GM19372 (cell line): ENCODE measurements around the gene ADGRL3.

Experiments
- ATAC-seq: cut with Tn5 transposase; IDR thresholded peaks from one replicate; pipeline ENCODE4 v1.9.1; 2021; ENCODE audit warnings: mild to moderate bottlenecking, low read depth, moderate library complexity; ENCODE audit not compliant: unreplicated experiment

Gene ADGRL3

GRCh38 chr4:62015043-62015739 is 815.1 kb downstream of the ADGRL3 start:
- ATAC-seq, result no peak

GRCh38 chr4:62018537-62018936 is 818.4 kb downstream of the ADGRL3 start:
- ATAC-seq, result no peak

GRCh38 chr4:62023633-62024032 is 823.5 kb downstream of the ADGRL3 start:
- ATAC-seq, result no peak

GRCh38 chr4:62028745-62029144 is 828.6 kb downstream of the ADGRL3 start:
- no peak for ATAC-seq

GRCh38 chr4:62030958-62031357 is 830.8 kb downstream of the ADGRL3 start:
- no peak for ATAC-seq

DNA sequence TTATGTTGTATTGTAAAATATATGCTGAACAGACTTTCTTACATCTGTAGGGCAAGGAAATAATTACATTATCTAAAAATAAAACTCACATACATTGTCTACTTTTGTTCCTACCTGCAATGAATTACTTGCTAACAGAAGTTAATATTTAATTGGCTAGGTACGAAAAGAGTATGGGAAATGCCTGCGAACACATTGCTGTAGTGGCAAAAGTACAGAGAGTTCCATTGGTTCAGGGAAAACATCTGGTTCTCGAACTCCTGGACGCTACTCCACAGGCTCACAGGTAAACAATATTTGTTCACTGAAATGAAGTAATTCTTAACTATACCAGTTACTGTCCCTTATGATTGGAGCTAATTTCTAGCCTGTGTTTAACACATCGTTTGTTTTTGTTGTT is 837.4 kb downstream of the ADGRL3 start:
- ATAC-seq, result no peak

DNA sequence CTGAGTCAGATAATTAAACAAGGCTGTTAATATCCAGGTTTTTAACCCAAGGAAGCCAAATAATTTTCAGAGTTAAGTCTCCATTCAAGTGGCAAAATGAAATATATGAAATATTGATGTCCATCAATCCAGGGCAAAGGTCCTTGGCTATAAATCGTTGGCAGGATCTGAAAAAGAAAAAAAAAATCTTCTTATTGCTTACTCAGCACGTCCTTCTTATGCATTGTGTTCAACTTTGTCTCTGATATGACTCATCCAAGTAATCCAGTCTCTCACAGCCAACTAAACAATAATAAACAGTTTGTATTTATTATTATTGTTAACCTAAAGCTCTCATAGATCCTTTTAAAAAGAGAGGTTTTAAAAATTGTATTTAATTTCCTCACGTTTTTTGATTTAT is 851.2 kb downstream of the ADGRL3 start:
- no peak for ATAC-seq

- ATAC-seq, result no peak
Measured at GRCh38 chr4:62053974-62054373, 853.8 kb downstream of the ADGRL3 start.

DNA sequence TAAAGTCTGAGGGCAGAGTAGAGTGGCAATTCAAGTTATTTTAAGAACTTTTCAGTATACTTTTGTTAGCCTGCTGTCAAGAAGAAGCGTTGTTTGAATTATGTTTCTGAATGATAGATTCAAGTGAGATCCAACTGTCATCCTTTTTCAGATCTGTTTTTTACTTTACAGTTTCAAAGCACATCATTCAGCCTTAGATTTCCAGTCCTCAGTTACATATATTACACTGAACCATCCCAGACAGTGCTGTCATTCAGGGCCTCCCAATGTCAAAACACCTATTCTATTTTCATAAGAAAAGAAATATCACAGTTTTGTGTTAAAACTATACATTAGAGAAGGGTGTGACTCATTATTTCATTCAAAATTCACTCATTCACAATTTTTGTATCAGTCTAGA is 856.9 kb downstream of the ADGRL3 start:
- no peak for ATAC-seq

GRCh38 chr4:62058571-62058970 is 858.4 kb downstream of the ADGRL3 start:
- no peak for ATAC-seq

GRCh38 chr4:62070291-62070852 is 870.2 kb downstream of the ADGRL3 start:
- no peak for ATAC-seq

- ATAC-seq, result no peak
Measured at GRCh38 chr4:62075089-62075488, 875.0 kb downstream of the ADGRL3 start.

DNA sequence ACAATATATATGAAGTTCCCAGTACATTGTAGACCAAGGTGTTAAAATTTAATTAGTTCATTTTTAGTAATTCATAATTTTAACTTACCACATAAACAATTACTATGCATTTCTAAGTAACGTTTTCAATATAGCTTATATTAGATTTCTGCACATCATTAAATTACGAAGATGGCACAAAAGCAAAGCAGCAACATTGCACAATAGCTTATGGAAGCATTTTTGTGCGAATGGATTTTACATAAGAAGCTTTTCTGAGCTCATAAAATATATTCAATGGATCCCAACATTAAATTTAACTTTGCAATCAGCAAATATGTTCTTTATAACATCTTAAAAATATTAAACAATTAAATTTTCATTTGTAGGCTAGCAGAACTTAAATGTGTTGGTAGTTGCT is 875.4 kb downstream of the ADGRL3 start:
- no peak for ATAC-seq

DNA sequence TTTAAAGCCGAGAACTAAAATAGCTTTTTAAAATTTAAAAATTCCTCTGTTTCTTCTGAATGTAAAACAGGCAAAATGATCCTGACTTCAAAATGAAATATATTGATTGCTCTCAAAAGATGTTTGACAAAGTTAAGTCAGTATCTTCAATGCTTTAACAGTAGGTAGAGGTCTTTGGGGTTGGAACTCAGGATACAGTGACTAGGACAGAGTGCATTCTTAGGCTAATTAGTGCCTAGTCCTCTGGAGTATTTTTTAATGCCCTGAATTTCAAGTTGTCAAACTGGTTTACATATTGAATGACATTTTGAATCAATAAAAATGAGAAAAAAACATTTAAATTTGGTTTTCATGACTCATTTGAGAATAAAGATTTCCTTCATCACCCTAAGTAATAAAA is 877.3 kb downstream of the ADGRL3 start:
- no peak for ATAC-seq

GRCh38 chr4:62080431-62080830 is 880.3 kb downstream of the ADGRL3 start:
- ATAC-seq, result no peak

- ATAC-seq, result no peak
Measured at GRCh38 chr4:62087706-62088105, 887.6 kb downstream of the ADGRL3 start.

- ATAC-seq, result no peak
Measured at GRCh38 chr4:62093735-62094134, 893.6 kb downstream of the ADGRL3 start.

DNA sequence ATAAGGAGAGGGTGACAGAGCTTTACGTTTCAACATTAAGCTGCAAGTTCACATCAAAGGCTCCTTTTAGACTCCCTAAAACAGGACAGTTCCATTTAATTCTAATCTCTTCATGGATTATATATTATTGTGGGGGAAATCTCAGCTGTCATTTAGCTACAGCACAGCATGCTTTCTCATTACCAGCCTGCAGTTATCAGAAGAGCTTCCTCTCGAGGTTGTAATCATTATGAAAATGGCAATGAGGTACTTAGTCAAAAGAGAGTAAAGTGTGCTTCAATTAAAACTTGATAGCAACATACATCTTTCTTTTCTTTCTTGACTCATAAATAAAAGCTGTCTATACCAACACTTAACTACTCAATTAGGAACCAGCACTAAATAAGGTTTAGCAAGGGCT is 896.8 kb downstream of the ADGRL3 start:
- no peak for ATAC-seq

DNA sequence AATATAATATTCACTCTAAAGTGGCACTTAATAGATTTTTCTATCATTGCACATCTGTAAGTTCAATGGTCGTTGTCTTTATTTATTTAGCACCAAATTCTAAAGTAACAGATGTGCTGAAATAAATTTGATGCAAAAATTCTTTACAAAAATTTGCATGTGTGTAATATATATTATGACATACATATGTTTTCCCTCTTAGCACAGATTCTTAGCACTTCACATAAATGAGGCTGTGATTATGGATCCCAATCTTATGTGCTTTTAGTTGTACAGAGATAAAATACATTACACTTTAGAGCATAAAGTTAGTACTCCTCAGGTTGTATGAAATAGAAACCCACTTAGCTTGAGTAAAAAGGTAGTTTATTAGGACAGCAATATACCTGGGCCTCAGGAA is 915.1 kb downstream of the ADGRL3 start:
- ATAC-seq, result no peak

- ATAC-seq, result no peak
Measured at GRCh38 chr4:62117886-62118285, 917.8 kb downstream of the ADGRL3 start.

DNA sequence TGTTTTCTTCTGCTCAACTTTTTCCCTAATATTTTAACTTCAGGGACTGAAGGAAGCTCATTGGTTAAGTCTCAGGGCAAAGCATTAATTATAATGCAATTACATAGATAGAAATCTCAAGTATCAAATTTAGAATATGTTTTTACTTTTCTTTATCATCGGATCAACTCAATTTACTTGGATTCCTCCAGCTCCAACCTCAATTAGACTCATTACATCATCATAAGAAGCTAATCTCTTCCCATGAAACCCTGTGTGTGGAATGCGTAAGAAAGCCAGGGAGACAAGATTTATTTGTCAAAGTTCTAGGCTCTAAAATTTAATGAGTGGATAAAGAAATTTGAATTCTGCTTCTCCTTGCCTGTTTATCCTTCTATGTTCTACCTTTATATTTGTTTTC is 918.4 kb downstream of the ADGRL3 start:
- ATAC-seq, result no peak

DNA sequence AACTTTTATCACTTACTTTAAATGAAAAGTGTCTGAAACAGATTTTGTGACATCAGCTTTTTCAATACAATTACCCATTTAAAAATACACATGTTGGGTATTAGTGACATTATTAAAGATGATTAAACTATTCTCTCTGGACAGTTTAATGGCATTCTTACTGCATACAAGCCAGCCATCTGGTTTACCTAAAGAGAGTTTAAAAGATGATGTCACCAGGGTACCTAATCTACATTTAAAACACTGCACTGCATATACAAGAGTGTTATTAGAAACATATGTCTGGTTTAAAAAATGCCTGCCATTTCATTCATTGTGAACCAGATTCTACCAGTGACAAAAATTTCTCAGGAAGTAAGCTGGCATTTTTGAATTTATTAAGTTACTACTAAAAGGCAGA is 919.1 kb downstream of the ADGRL3 start:
- no peak for ATAC-seq
